Ascending aorta (tissue), 2 donors: ENCODE measurements around the gene PRR12. TPM values are rescaled to one million over a fixed set of nuclear protein-coding genes. Genes with fewer than 3 reads are reported as not detected.
A peak's percentile ranks its signal among the peaks of the same experiment; 100 is the strongest.

Experiments used
- DNase-seq, 2 donors: peaks; one replicate each; pipeline ENCODE4 v3.0.0-alpha.2; 2019; ENCODE audit warnings: low spot score in 2 of 2
- H3K27ac ChIP-seq, 2 donors: fragments of 200-600 bp; sonication (generic); one replicate each; pipeline ENCODE4 v1.5.1; 2016 to 2017; ENCODE audit warnings: mild to moderate bottlenecking in 1 of 2
- H3K27me3 ChIP-seq: fragments of 200-600 bp; sonication (generic); one replicate; pipeline ENCODE4 v1.5.1; 2017
- H3K36me3 ChIP-seq, 2 donors: fragments of 200-600 bp; sonication (generic); one replicate each; pipeline ENCODE4 v1.5.1; 2016
- H3K4me1 ChIP-seq, 2 donors: fragments of 200-600 bp; sonication (generic); one replicate each; pipeline ENCODE4 v1.5.1; 2016 to 2017; ENCODE audit warnings: mild to moderate bottlenecking in 1 of 2
- H3K4me3 ChIP-seq, 2 donors: fragments of 200-600 bp; sonication (generic); one replicate each; pipeline ENCODE4 v1.5.1; 2016 to 2017; ENCODE audit warnings: mild to moderate bottlenecking in 1 of 2
- H3K9me3 ChIP-seq, 2 donors: fragments of 200-600 bp; sonication (generic); one replicate each; pipeline ENCODE4 v1.5.1; 2016
- intact Hi-C: fragments of 100-400 bp; cut with DNase I; formaldehyde crosslinking; loops from one replicate; pipeline ENCODE4 v1.15.1; 2023
- total RNA-seq: library from RNA; depleted of rRNA; stranded (reverse); fragments of >200 nt; gene quantifications from one replicate; pipeline ENCODE4 v1.1.0, GENCODE V29; 2016
- TF ChIP-seq, protein P1 (sequence below), 3 experiments: fragments of 200-600 bp in 2 of 3; fragments of 450-650 bp in 1 of 3; sonication (generic) in 2 of 3; IDR thresholded peaks; one replicate each; pipeline ENCODE4 v1.5.1; 2016 to 2019; ENCODE audit warnings: antibody characterized with exemption in 3 of 3, mild to moderate bottlenecking in 1 of 3, moderate library complexity in 1 of 3

PRR12 gene
- total RNA-seq, 1 donor from 2014 or later: 23.6 TPM

GRCh38 chr19:49594157-49594992 lies 3.4 kb downstream of the PRR12 start:
- Histone ChIP-seq H3K27me3 (no peaks in the 10 kb centered on the region), H3K4me3 (peak overlapping the region; percentile 81 to 91), H3K27ac (peak overlapping the region; percentile 82 to 87), H3K4me1 (peaks cover 2 to 12% of the 10 kb centered on the region in 2 donors), H3K9me3 (no peaks in the 10 kb centered on the region), H3K36me3 (peaks cover 44 to 50% of the 10 kb centered on the region in 2 donors)
- intact Hi-C loops: loop anchor here (5.0 kb wide), 3 partner anchors 173 to 273 kb away; partner anchors contain the start of genes AP2A1, DKKL1, PNKP and TEAD2
- no peak for DNase-seq
- TF ChIP-seq, protein P1, sequence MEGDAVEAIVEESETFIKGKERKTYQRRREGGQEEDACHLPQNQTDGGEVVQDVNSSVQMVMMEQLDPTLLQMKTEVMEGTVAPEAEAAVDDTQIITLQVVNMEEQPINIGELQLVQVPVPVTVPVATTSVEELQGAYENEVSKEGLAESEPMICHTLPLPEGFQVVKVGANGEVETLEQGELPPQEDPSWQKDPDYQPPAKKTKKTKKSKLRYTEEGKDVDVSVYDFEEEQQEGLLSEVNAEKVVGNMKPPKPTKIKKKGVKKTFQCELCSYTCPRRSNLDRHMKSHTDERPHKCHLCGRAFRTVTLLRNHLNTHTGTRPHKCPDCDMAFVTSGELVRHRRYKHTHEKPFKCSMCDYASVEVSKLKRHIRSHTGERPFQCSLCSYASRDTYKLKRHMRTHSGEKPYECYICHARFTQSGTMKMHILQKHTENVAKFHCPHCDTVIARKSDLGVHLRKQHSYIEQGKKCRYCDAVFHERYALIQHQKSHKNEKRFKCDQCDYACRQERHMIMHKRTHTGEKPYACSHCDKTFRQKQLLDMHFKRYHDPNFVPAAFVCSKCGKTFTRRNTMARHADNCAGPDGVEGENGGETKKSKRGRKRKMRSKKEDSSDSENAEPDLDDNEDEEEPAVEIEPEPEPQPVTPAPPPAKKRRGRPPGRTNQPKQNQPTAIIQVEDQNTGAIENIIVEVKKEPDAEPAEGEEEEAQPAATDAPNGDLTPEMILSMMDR (IDR thresholded peaks at IDR 0.05): no peak

DNA sequence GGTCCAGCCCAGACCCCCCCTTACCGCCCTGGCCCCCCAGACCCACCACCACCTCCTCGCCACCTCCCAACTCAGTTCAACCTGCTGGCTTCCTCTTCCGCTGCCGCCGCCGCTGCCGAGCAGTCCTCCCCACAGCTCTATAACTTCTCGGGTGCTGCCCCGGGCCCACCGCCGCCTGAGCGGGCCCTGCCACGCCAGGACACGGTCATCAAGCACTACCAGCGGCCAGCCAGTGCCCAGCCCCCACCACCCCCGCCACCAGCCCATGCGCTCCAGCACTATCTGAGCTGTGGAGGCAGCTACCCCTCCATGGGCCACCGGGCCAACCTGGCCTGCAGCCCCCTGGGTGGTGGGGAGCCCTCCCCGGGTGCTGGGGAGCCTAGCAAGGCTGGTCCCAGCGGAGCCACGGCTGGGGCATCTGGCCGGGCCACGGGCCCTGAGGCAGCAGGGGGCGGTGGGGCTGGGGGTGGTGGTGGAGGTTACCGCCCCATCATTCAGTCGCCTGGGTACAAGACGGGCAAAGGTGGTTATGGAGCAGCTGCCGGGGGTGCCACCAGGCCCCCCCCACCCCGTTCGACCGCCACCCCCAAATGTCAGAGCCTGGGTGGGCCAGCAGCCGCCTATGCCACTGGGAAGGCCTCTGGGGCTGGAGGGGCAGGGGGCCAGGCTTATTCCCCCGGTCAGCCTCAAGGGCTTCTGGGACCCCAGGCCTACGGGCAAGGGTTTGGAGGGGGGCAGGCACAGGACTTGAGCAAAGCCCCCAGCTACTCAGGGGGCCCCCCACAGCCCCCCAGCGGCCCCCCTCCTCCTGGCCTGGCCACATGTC lies 4.2 kb downstream of the PRR12 start:
- H3K4me3 ChIP-seq: no peak overlapping the region
- intact Hi-C loops: loop anchor here (5.0 kb wide), 3 partner anchors 172 to 272 kb away; partner anchors contain the start of genes AP2A1, DKKL1, PNKP and TEAD2
- DNase-seq: no peak
- peaks cover 2 to 12% of the 10 kb centered on the region in 2 donors for H3K4me1 ChIP-seq
- H3K36me3 ChIP-seq: peaks cover 52 to 59% of the 10 kb centered on the region in 2 donors
- H3K9me3 ChIP-seq: no peaks in the 10 kb centered on the region
- no peaks in the 10 kb centered on the region for H3K27me3 ChIP-seq
- TF ChIP-seq, protein P1 (IDR thresholded peaks at IDR 0.05): no peak
- no peak overlapping the region for H3K27ac ChIP-seq

GRCh38 chr19:49595819-49596404 lies 4.9 kb downstream of the PRR12 start:
- TF ChIP-seq, protein P1 (IDR thresholded peaks at IDR 0.05): no peak
- no peak for DNase-seq
- Histone ChIP-seq H3K36me3 (peaks cover 58 to 66% of the 10 kb centered on the region in 2 donors), H3K27me3 (no peaks in the 10 kb centered on the region), H3K4me3 (no peak overlapping the region), H3K4me1 (peaks cover 2 to 12% of the 10 kb centered on the region in 2 donors), H3K27ac (no peak overlapping the region), H3K9me3 (no peaks in the 10 kb centered on the region)
- intact Hi-C loops: no loop called here

- Histone ChIP-seq H3K36me3 (peaks cover 63 to 71% of the 10 kb centered on the region in 2 donors), H3K4me1 (peaks cover 2 to 12% of the 10 kb centered on the region in 2 donors), H3K9me3 (no peaks in the 10 kb centered on the region), H3K27ac (no peak overlapping the region), H3K27me3 (no peaks in the 10 kb centered on the region), H3K4me3 (no peak overlapping the region)
- intact Hi-C loops: no loop called here
- TF ChIP-seq, protein P1 (IDR thresholded peaks at IDR 0.05): no peak
- DNase-seq: no peak
These were observed 5.4 kb downstream of the PRR12 start for GRCh38 chr19:49596407-49596806.

DNA sequence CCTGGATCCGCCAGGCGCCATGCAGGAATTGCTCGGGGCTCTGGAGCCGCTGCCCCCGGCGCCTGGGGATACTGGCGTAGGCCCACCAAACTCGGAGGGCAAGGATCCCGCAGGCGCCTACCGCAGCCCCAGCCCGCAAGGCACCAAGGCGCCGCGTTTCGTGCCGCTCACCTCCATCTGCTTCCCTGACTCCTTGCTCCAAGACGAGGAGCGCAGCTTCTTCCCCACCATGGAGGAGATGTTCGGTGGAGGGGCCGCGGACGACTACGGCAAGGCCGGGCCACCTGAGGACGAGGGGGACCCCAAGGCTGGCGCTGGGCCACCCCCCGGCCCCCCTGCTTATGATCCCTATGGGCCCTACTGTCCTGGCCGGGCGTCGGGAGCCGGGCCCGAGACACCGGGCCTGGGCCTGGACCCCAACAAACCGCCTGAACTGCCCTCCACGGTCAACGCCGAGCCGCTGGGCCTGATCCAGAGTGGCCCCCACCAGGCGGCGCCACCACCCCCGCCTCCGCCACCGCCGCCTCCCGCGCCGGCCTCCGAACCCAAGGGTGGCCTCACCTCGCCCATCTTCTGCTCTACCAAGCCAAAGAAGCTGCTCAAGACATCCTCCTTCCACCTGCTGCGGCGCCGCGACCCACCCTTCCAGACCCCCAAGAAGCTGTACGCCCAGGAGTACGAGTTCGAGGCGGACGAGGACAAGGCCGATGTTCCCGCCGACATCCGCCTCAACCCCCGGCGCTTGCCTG lies 6.1 kb downstream of the PRR12 start:
- DNase-seq: no peak
- intact Hi-C loops: no loop called here
- H3K36me3 ChIP-seq: peaks cover 70 to 78% of the 10 kb centered on the region in 2 donors

More for the DNA sequence above, 6.1 kb downstream of the PRR12 start:
- TF ChIP-seq, protein P1 (IDR thresholded peaks at IDR 0.05): no peak
- Histone ChIP-seq H3K27ac (no peak overlapping the region), H3K4me1 (peaks cover 2 to 12% of the 10 kb centered on the region in 2 donors), H3K4me3 (no peak overlapping the region), H3K27me3 (no peaks in the 10 kb centered on the region), H3K9me3 (no peaks in the 10 kb centered on the region)
